Activated T-cell treated with anti-CD3 and anti-CD28 coated beads for 48 hours (primary cell): ENCODE measurements around the gene ADGRV1.
"Not testable (repeated sequence)": the region's sequence is repeated elsewhere in the genome, so short reads cannot be mapped to it uniquely, and the experiment has no call there.

ENCODE experiments used
- DNase-seq: peaks from one replicate; pipeline ENCODE4 v3.0.0-alpha.2; 2020; ENCODE audit warnings: low read depth

ADGRV1 gene

GRCh38 chr5:90947667-90948066, 389.1 kb downstream of the ADGRV1 start:
- DNase-seq = no peak

GRCh38 chr5:90948969-90949368, 390.4 kb downstream of the ADGRV1 start:
- no peak for DNase-seq

GRCh38 chr5:90949469-90950358, 391.1 kb downstream of the ADGRV1 start:
- DNase-seq = no peak

- DNase-seq = no peak
These were observed 396.5 kb downstream of the ADGRV1 start for GRCh38 chr5:90955001-90955635.

GRCh38 chr5:90956511-90957097, 398.0 kb downstream of the ADGRV1 start:
- DNase-seq = no peak

GRCh38 chr5:90957906-90958305, 399.3 kb downstream of the ADGRV1 start:
- no peak for DNase-seq

- no peak for DNase-seq
These were observed 400.7 kb downstream of the ADGRV1 start for GRCh38 chr5:90959262-90959661.

- DNase-seq = no peak
These were observed 403.9 kb downstream of the ADGRV1 start for GRCh38 chr5:90962481-90962880.

GRCh38 chr5:90965110-90965685, 406.6 kb downstream of the ADGRV1 start:
- no peak for DNase-seq

GRCh38 chr5:90967443-90967842, 408.8 kb downstream of the ADGRV1 start:
- no peak for DNase-seq

- no peak for DNase-seq
These were observed 409.3 kb downstream of the ADGRV1 start for GRCh38 chr5:90967851-90968250.

GRCh38 chr5:90968319-90968718, 409.7 kb downstream of the ADGRV1 start:
- DNase-seq = no peak

- DNase-seq = not testable (repeated sequence)
These were observed 411.3 kb downstream of the ADGRV1 start for GRCh38 chr5:90969945-90970344.

- no peak for DNase-seq
These were observed 422.6 kb downstream of the ADGRV1 start for GRCh38 chr5:90981177-90981576.

GRCh38 chr5:90981821-90982220, 423.2 kb downstream of the ADGRV1 start:
- no peak for DNase-seq

GRCh38 chr5:90982576-90982975, 424.0 kb downstream of the ADGRV1 start:
- DNase-seq = no peak

GRCh38 chr5:90983148-90983547, 424.6 kb downstream of the ADGRV1 start:
- no peak for DNase-seq

- DNase-seq = no peak
These were observed 425.1 kb downstream of the ADGRV1 start for GRCh38 chr5:90983711-90984124.

GRCh38 chr5:90985341-90985740, 426.7 kb downstream of the ADGRV1 start:
- DNase-seq = no peak

GRCh38 chr5:90987726-90988125, 429.1 kb downstream of the ADGRV1 start:
- DNase-seq = no peak

GRCh38 chr5:90991201-90991600, 432.6 kb downstream of the ADGRV1 start:
- no peak for DNase-seq

- DNase-seq = no peak
These were observed 436.2 kb downstream of the ADGRV1 start for GRCh38 chr5:90994796-90995195.

- no peak for DNase-seq
These were observed 437.5 kb downstream of the ADGRV1 start for GRCh38 chr5:90996089-90996488.
